GM20000 (cell line): ENCODE results near the gene C11orf65.
"Not testable (repeated sequence)": the region's sequence is repeated elsewhere in the genome, so short reads cannot be mapped to it uniquely, and the experiment has no call there.

Experiments used
- DNase-seq: peaks from one replicate; pipeline ENCODE4 v3.0.0; 2012; ENCODE audit warnings: low spot score
- CTCF ChIP-seq: IDR thresholded peaks from 2 replicates; pipeline ENCODE4 v1.5.1; 2012; ENCODE audit warnings: mild to moderate bottlenecking, control low read depth; ENCODE audit errors: extremely low read depth, missing control alignments

Gene C11orf65

DNA sequence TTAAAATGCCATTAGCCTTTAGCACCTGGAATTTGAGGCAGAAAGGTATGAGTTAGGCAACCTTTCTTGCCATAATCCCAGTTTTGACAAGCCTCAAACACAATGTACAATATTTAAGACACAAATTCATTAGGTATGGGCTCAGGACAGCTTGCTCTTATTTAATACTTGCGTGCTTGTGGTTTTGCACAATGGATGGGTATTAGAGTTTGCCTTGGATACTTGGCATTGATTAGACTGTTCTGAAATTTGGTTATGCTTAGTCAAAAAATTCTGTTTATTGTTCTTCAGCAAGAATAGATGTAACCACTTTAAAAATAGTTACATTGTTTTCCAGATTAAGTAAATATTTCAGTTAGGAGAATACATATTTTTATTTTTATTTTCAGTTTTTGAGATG lies 5.4 kb upstream of the C11orf65 start:
- DNase-seq, result no peak

GRCh38 chr11:108468478-108468864 lies 1.1 kb upstream of the C11orf65 start:
- no peak for DNase-seq
- TF ChIP-seq CTCF, result no peak

More for the DNA sequence above, 5.4 kb upstream of the C11orf65 start:
- no peak for TF ChIP-seq CTCF

DNA sequence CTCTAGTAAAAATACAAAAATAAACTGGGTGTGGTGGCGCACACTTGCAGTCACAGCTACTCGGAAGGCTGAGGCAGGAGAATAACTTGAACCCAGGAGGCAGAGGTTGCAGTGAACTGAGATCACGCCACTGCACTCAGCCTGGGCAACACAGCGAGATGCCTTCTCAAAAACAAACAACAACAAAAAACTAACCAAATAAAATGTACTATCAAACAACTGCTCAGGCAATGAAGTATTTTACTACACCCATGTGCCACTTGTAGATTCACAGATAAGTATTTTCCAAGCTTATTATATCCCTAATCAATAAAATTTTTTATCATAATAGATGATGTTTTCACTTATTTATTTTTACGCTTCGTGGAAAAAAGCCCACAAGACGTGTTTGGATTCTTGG lies 924 bp downstream of the C11orf65 start:
- TF ChIP-seq CTCF, result no peak
- DNase-seq, result no peak

GRCh38 chr11:108453207-108453835 lies 14.0 kb downstream of the C11orf65 start:
- TF ChIP-seq CTCF, result no peak
- DNase-seq, result no peak

GRCh38 chr11:108441445-108441844 lies 25.9 kb downstream of the C11orf65 start:
- DNase-seq, result not testable (repeated sequence)

DNA sequence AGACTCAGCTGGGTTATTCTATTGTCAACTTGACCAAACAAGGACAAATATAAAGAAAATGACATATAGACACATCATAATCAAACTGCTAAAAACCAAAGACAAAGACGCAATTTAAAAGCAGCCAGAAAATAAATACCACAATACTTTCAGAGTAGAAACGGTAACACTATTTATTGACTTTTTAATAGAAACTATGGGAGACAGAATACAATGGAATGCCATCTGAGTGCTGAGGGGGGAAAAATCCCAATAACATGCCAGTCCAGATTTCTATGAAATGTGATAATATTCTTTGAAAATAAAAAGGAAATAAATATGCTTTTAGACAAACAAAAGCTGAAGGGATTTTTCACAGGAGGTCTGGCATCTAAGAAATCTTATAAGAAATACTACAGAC lies 30.7 kb downstream of the C11orf65 start:
- TF ChIP-seq CTCF, result no peak
- DNase-seq, result no peak

GRCh38 chr11:108435066-108435465 lies 32.3 kb downstream of the C11orf65 start:
- DNase-seq, result no peak
- TF ChIP-seq CTCF, result no peak

GRCh38 chr11:108432783-108433182 lies 34.5 kb downstream of the C11orf65 start:
- no peak for TF ChIP-seq CTCF
- DNase-seq, result no peak
